ENCODE data around the gene BIRC7. TPM values are rescaled to one million over a fixed set of nuclear protein-coding genes. Genes with fewer than 3 reads are reported as not detected.

BIRC7 gene
- total RNA-seq, 2 donors from 2014 or later, result 0.61 TPM; not detected in 1

- Mint-ChIP-seq H3K4me3 (no peak overlapping the region), H3K4me1 (no peaks in the 10 kb centered on the region)
Observed at GRCh38 chr20:63226042-63226943, 9.4 kb upstream of the BIRC7 start.

GRCh38 chr20:63227260-63227659, 8.4 kb upstream of the BIRC7 start:
- Mint-ChIP-seq H3K27ac (no peak overlapping the region), H3K4me3 (no peak overlapping the region), H3K27me3 (peaks cover 31% of the 10 kb centered on the region), H3K9me3 (no peaks in the 10 kb centered on the region), H3K4me1 (no peaks in the 10 kb centered on the region), H3K36me3 (ENCODE audit: low read depth) (no peaks in the 10 kb centered on the region)
- no peak for ATAC-seq (replicated peaks)

More at GRCh38 chr20:63226042-63226943, 9.4 kb upstream of the BIRC7 start:
- no peak for ATAC-seq (replicated peaks)
- no peaks in the 10 kb centered on the region for H3K9me3 Mint-ChIP-seq
- H3K36me3 Mint-ChIP-seq (ENCODE audit: low read depth), result no peaks in the 10 kb centered on the region
- H3K27ac Mint-ChIP-seq, result no peak overlapping the region
- peaks cover 21% of the 10 kb centered on the region for H3K27me3 Mint-ChIP-seq

- no peak overlapping the region for H3K27ac Mint-ChIP-seq
- H3K9me3 Mint-ChIP-seq, result no peaks in the 10 kb centered on the region
- no peak for ATAC-seq (replicated peaks)
- no peaks in the 10 kb centered on the region for H3K4me1 Mint-ChIP-seq
- H3K4me3 Mint-ChIP-seq, result no peak overlapping the region
- no peaks in the 10 kb centered on the region for H3K36me3 Mint-ChIP-seq (ENCODE audit: low read depth)
- H3K27me3 Mint-ChIP-seq, result peaks cover 32% of the 10 kb centered on the region
Observed at GRCh38 chr20:63228806-63229205, 6.9 kb upstream of the BIRC7 start.

- no peak overlapping the region for H3K4me3 Mint-ChIP-seq
- peaks cover 32% of the 10 kb centered on the region for H3K27me3 Mint-ChIP-seq
- ATAC-seq (replicated peaks), result no peak
- no peaks in the 10 kb centered on the region for H3K36me3 Mint-ChIP-seq (ENCODE audit: low read depth)
- H3K9me3 Mint-ChIP-seq, result no peaks in the 10 kb centered on the region
- H3K4me1 Mint-ChIP-seq, result no peaks in the 10 kb centered on the region
- H3K27ac Mint-ChIP-seq, result no peak overlapping the region
Observed at GRCh38 chr20:63230800-63231268, 4.9 kb upstream of the BIRC7 start.

GRCh38 chr20:63232235-63233060, 3.3 kb upstream of the BIRC7 start:
- no peak for ATAC-seq (replicated peaks)
- Mint-ChIP-seq H3K4me1 (no peaks in the 10 kb centered on the region), H3K27me3 (peaks cover 32% of the 10 kb centered on the region), H3K9me3 (no peaks in the 10 kb centered on the region), H3K4me3 (no peak overlapping the region), H3K36me3 (ENCODE audit: low read depth) (no peaks in the 10 kb centered on the region), H3K27ac (no peak overlapping the region)

- ATAC-seq (replicated peaks), result no peak
- Mint-ChIP-seq H3K27me3 (peaks cover 32% of the 10 kb centered on the region), H3K9me3 (no peaks in the 10 kb centered on the region), H3K4me3 (no peak overlapping the region), H3K36me3 (ENCODE audit: low read depth) (no peaks in the 10 kb centered on the region), H3K4me1 (no peaks in the 10 kb centered on the region), H3K27ac (no peak overlapping the region)
Observed at GRCh38 chr20:63233061-63233344, 2.7 kb upstream of the BIRC7 start.

GRCh38 chr20:63233924-63234323, 1.8 kb upstream of the BIRC7 start:
- no peaks in the 10 kb centered on the region for H3K9me3 Mint-ChIP-seq
- H3K27me3 Mint-ChIP-seq, result peaks cover 32% of the 10 kb centered on the region
- ATAC-seq (replicated peaks), result no peak
- no peaks in the 10 kb centered on the region for H3K36me3 Mint-ChIP-seq (ENCODE audit: low read depth)
- H3K27ac Mint-ChIP-seq, result no peak overlapping the region
- H3K4me3 Mint-ChIP-seq, result no peak overlapping the region
- no peaks in the 10 kb centered on the region for H3K4me1 Mint-ChIP-seq

- Mint-ChIP-seq H3K36me3 (ENCODE audit: low read depth) (no peaks in the 10 kb centered on the region), H3K4me1 (no peaks in the 10 kb centered on the region), H3K9me3 (no peaks in the 10 kb centered on the region), H3K27ac (no peak overlapping the region), H3K27me3 (peaks cover 22% of the 10 kb centered on the region), H3K4me3 (no peak overlapping the region)
- no peak for ATAC-seq (replicated peaks)
Observed at GRCh38 chr20:63234693-63235398, 859 bp upstream of the BIRC7 start.

- ATAC-seq (replicated peaks), result no peak
- Mint-ChIP-seq H3K27me3 (peaks cover 10% of the 10 kb centered on the region), H3K4me3 (no peak overlapping the region), H3K27ac (no peak overlapping the region), H3K9me3 (no peaks in the 10 kb centered on the region), H3K36me3 (ENCODE audit: low read depth) (no peaks in the 10 kb centered on the region), H3K4me1 (no peaks in the 10 kb centered on the region)
Observed at GRCh38 chr20:63236116-63236837, 572 bp downstream of the BIRC7 start.

GRCh38 chr20:63238031-63238430, 2.3 kb downstream of the BIRC7 start:
- Mint-ChIP-seq H3K27me3 (no peaks in the 10 kb centered on the region), H3K4me1 (no peaks in the 10 kb centered on the region), H3K36me3 (ENCODE audit: low read depth) (no peaks in the 10 kb centered on the region), H3K9me3 (no peaks in the 10 kb centered on the region), H3K27ac (no peak overlapping the region), H3K4me3 (no peak overlapping the region)
- no peak for ATAC-seq (replicated peaks)

- Mint-ChIP-seq H3K4me3 (no peak overlapping the region), H3K27me3 (no peaks in the 10 kb centered on the region), H3K27ac (no peak overlapping the region), H3K36me3 (ENCODE audit: low read depth) (no peaks in the 10 kb centered on the region), H3K9me3 (no peaks in the 10 kb centered on the region), H3K4me1 (no peaks in the 10 kb centered on the region)
- no peak for ATAC-seq (replicated peaks)
Observed at GRCh38 chr20:63238514-63239125, 2.9 kb downstream of the BIRC7 start.

- Mint-ChIP-seq H3K4me3 (no peak overlapping the region), H3K27me3 (no peaks in the 10 kb centered on the region), H3K9me3 (no peaks in the 10 kb centered on the region), H3K4me1 (no peaks in the 10 kb centered on the region), H3K27ac (no peak overlapping the region), H3K36me3 (ENCODE audit: low read depth) (no peaks in the 10 kb centered on the region)
- ATAC-seq (replicated peaks), result no peak
Observed at GRCh38 chr20:63239431-63239830, 3.7 kb downstream of the BIRC7 start.

- no peaks in the 10 kb centered on the region for H3K36me3 Mint-ChIP-seq (ENCODE audit: low read depth)
Observed at GRCh38 chr20:63240004-63240403, 4.3 kb downstream of the BIRC7 start.

GRCh38 chr20:63241272-63241671, 5.6 kb downstream of the BIRC7 start:
- ATAC-seq (replicated peaks), result no peak
- Mint-ChIP-seq H3K9me3 (no peaks in the 10 kb centered on the region), H3K27me3 (peaks cover 6% of the 10 kb centered on the region), H3K36me3 (ENCODE audit: low read depth) (no peaks in the 10 kb centered on the region), H3K4me1 (no peaks in the 10 kb centered on the region), H3K27ac (no peak overlapping the region), H3K4me3 (no peak overlapping the region)

More at GRCh38 chr20:63240004-63240403, 4.3 kb downstream of the BIRC7 start:
- Mint-ChIP-seq H3K27me3 (no peaks in the 10 kb centered on the region), H3K4me3 (no peak overlapping the region), H3K27ac (no peak overlapping the region), H3K9me3 (no peaks in the 10 kb centered on the region), H3K4me1 (no peaks in the 10 kb centered on the region)
- ATAC-seq (replicated peaks), result no peak

Measured in activated T-helper 17 cell treated with anti-CD3 and anti-CD28 coated beads, Interleukin-2, amount 50 U/mL, for 72 hours (primary cell).